SU-DHL-6 (cell line): ENCODE data around the gene LPAR1.

Source experiments
- EZH2phosphoT487 ChIP-seq: fragments of 200-600 bp; sonication (generic), shearing (Covaris generic); conservative IDR thresholded peaks from 2 replicates; pipeline ENCODE4 v1.6.1; 2018; ENCODE audit warnings: mild to moderate bottlenecking, antibody characterized with exemption, low read length, moderate library complexity, mixed read lengths
- TF ChIP-seq, protein P1 (sequence below): fragments of 200-600 bp; sonication (generic); IDR thresholded peaks from one replicate; pipeline ENCODE4 v1.5.1; 2017; ENCODE audit warnings: antibody characterized with exemption, mild to moderate bottlenecking, low read length, moderate library complexity; ENCODE audit not compliant: insufficient read depth, poor library complexity, severe bottlenecking

DNA sequence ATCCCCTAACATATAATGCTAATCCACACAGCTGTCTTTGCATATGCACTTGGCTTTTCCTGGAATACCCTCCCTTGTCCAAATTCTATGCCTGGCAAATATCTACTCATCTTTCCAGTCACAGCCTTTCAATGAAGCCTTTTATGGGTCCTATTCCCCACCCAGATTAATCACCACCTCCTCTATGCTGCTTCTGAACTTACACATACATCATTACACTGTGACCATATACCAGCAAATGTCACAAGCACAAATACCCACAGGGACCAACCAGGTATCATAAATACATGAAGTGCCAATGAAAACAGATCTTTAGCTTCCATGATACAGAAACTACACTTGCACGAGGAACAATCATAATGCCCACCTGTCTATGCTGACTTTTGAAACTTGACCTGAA lies 22.3 kb downstream of the LPAR1 start:
- TF ChIP-seq, protein P1, sequence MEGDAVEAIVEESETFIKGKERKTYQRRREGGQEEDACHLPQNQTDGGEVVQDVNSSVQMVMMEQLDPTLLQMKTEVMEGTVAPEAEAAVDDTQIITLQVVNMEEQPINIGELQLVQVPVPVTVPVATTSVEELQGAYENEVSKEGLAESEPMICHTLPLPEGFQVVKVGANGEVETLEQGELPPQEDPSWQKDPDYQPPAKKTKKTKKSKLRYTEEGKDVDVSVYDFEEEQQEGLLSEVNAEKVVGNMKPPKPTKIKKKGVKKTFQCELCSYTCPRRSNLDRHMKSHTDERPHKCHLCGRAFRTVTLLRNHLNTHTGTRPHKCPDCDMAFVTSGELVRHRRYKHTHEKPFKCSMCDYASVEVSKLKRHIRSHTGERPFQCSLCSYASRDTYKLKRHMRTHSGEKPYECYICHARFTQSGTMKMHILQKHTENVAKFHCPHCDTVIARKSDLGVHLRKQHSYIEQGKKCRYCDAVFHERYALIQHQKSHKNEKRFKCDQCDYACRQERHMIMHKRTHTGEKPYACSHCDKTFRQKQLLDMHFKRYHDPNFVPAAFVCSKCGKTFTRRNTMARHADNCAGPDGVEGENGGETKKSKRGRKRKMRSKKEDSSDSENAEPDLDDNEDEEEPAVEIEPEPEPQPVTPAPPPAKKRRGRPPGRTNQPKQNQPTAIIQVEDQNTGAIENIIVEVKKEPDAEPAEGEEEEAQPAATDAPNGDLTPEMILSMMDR, result no peak
- no peak for TF ChIP-seq EZH2phosphoT487
